ENCODE data around the gene MGAT4A. TPM values are rescaled to one million over a fixed set of nuclear protein-coding genes. Genes with fewer than 3 reads are reported as not detected.

MGAT4A gene
- total RNA-seq, 2 experiments from 2014 or later, result 124 to 152 TPM

- Mint-ChIP-seq H3K4me3 (no peak overlapping the region), H3K36me3 (peaks cover 51% of the 10 kb centered on the region)
- POLR2A ChIA-PET, result interaction anchor here (1.3 kb wide), 1 partner anchor 14 kb away, joined by 5 read pairs; the partner anchor contains the start of gene MGAT4A
Measured at GRCh38 chr2:98716786-98717185, 14.1 kb downstream of the MGAT4A start.

GRCh38 chr2:98715812-98716451 lies 15.0 kb downstream of the MGAT4A start:
- peak; percentile 69 for ATAC-seq (ENCODE audit: low read depth)
- peaks cover 6% of the 10 kb centered on the region for H3K9me3 Mint-ChIP-seq
- peaks cover 58% of the 10 kb centered on the region for H3K4me1 Mint-ChIP-seq
- POLR2A ChIA-PET, result interaction anchor here (0.7 to 1.3 kb wide), 2 partner anchors 15 to 78 kb away, joined by 5 to 7 read pairs; partner anchors contain the start of gene MGAT4A
- H3K36me3 Mint-ChIP-seq, result peaks cover 48% of the 10 kb centered on the region
- H3K4me3 Mint-ChIP-seq, result peak overlapping the region; percentile 57
- H3K27me3 Mint-ChIP-seq, result no peaks in the 10 kb centered on the region
- no peak for DNase-seq
- peak overlapping the region; percentile 69 for H3K27ac Mint-ChIP-seq

More at GRCh38 chr2:98716786-98717185, 14.1 kb downstream of the MGAT4A start:
- DNase-seq (no peak), ATAC-seq (ENCODE audit: low read depth) (no peak)
- H3K9me3 Mint-ChIP-seq, result peaks cover 6% of the 10 kb centered on the region
- H3K27me3 Mint-ChIP-seq, result no peaks in the 10 kb centered on the region
- H3K4me1 Mint-ChIP-seq, result peaks cover 52% of the 10 kb centered on the region
- peak overlapping the region; percentile 44 for H3K27ac Mint-ChIP-seq

GRCh38 chr2:98713332-98714015 lies 17.5 kb downstream of the MGAT4A start:
- POLR2A ChIA-PET, result interaction anchor here (1.7 kb wide), 1 partner anchor 15 kb away, joined by 5 read pairs; no protein-coding TSS in a partner anchor

GRCh38 chr2:98712145-98712544 lies 18.8 kb downstream of the MGAT4A start:
- POLR2A ChIA-PET, result interaction anchor here (1.1 to 1.7 kb wide), 2 partner anchors 16 to 18 kb away, joined by 4 to 5 read pairs; no protein-coding TSS in a partner anchor
- ATAC-seq (ENCODE audit: low read depth), result no peak
- DNase-seq, result no peak
- H3K36me3 Mint-ChIP-seq, result peaks cover 28% of the 10 kb centered on the region
- H3K27ac Mint-ChIP-seq, result peak overlapping the region; percentile 34
- no peaks in the 10 kb centered on the region for H3K9me3 Mint-ChIP-seq
- H3K4me3 Mint-ChIP-seq, result peak overlapping the region; percentile 35
- no peaks in the 10 kb centered on the region for H3K27me3 Mint-ChIP-seq
- peaks cover 62% of the 10 kb centered on the region for H3K4me1 Mint-ChIP-seq

More at GRCh38 chr2:98713332-98714015, 17.5 kb downstream of the MGAT4A start:
- Mint-ChIP-seq H3K4me3 (no peak overlapping the region), H3K4me1 (peaks cover 69% of the 10 kb centered on the region), H3K27me3 (no peaks in the 10 kb centered on the region), H3K9me3 (peaks cover 1% of the 10 kb centered on the region), H3K36me3 (peaks cover 36% of the 10 kb centered on the region), H3K27ac (no peak overlapping the region)
- DNase-seq (no peak), ATAC-seq (ENCODE audit: low read depth) (no peak)

GRCh38 chr2:98711506-98711905 lies 19.4 kb downstream of the MGAT4A start:
- H3K27me3 Mint-ChIP-seq, result no peaks in the 10 kb centered on the region
- POLR2A ChIA-PET, result interaction anchor here (0.7 to 1.7 kb wide), 3 partner anchors 17 to 19 kb away, joined by 3 to 5 read pairs (median 4); no protein-coding TSS in a partner anchor
- H3K4me1 Mint-ChIP-seq, result peaks cover 58% of the 10 kb centered on the region
- H3K27ac Mint-ChIP-seq, result no peak overlapping the region
- peaks cover 24% of the 10 kb centered on the region for H3K36me3 Mint-ChIP-seq
- no peaks in the 10 kb centered on the region for H3K9me3 Mint-ChIP-seq
- ATAC-seq (ENCODE audit: low read depth), result no peak
- H3K4me3 Mint-ChIP-seq, result peak overlapping the region; percentile 7
- DNase-seq, result no peak

GRCh38 chr2:98710734-98711133 lies 20.2 kb downstream of the MGAT4A start:
- H3K4me1 Mint-ChIP-seq, result peaks cover 53% of the 10 kb centered on the region
- H3K4me3 Mint-ChIP-seq, result peak overlapping the region; percentile 41
- no peaks in the 10 kb centered on the region for H3K27me3 Mint-ChIP-seq
- peak overlapping the region; percentile 26 for H3K27ac Mint-ChIP-seq
- DNase-seq, result no peak
- H3K9me3 Mint-ChIP-seq, result no peaks in the 10 kb centered on the region
- no peak for ATAC-seq (ENCODE audit: low read depth)
- POLR2A ChIA-PET, result interaction anchor here (0.7 kb wide), 1 partner anchor 17 kb away, joined by 3 read pairs; no protein-coding TSS in a partner anchor
- H3K36me3 Mint-ChIP-seq, result peaks cover 24% of the 10 kb centered on the region

GRCh38 chr2:98709535-98709934 lies 21.4 kb downstream of the MGAT4A start:
- POLR2A ChIA-PET, result interaction anchor here (1.0 to 1.9 kb wide), 4 partner anchors 18 to 35 kb away, joined by 3 to 6 read pairs (median 4); partner anchors contain the start of gene MGAT4A
- no peaks in the 10 kb centered on the region for H3K9me3 Mint-ChIP-seq
- DNase-seq (no peak), ATAC-seq (ENCODE audit: low read depth) (no peak)
- peaks cover 19% of the 10 kb centered on the region for H3K36me3 Mint-ChIP-seq
- H3K27ac Mint-ChIP-seq, result no peak overlapping the region
- peaks cover 54% of the 10 kb centered on the region for H3K4me1 Mint-ChIP-seq
- H3K27me3 Mint-ChIP-seq, result no peaks in the 10 kb centered on the region
- H3K4me3 Mint-ChIP-seq, result no peak overlapping the region

GRCh38 chr2:98708396-98709186 lies 22.3 kb downstream of the MGAT4A start:
- POLR2A ChIA-PET, result interaction anchor here (0.9 to 1.9 kb wide), 5 partner anchors 19 to 63 kb away, joined by 3 to 6 read pairs (median 4); partner anchors contain the start of gene MGAT4A
- H3K4me3 Mint-ChIP-seq, result peak overlapping the region; percentile 1
- H3K9me3 Mint-ChIP-seq, result no peaks in the 10 kb centered on the region
- H3K27ac Mint-ChIP-seq, result no peak overlapping the region
- peaks cover 21% of the 10 kb centered on the region for H3K36me3 Mint-ChIP-seq
- H3K4me1 Mint-ChIP-seq, result peaks cover 57% of the 10 kb centered on the region
- ATAC-seq (ENCODE audit: low read depth) (no peak), DNase-seq (no peak)
- H3K27me3 Mint-ChIP-seq, result no peaks in the 10 kb centered on the region

- Mint-ChIP-seq H3K4me1 (peaks cover 57% of the 10 kb centered on the region), H3K4me3 (no peak overlapping the region), H3K9me3 (no peaks in the 10 kb centered on the region), H3K27ac (no peak overlapping the region), H3K27me3 (no peaks in the 10 kb centered on the region), H3K36me3 (peaks cover 25% of the 10 kb centered on the region)
- POLR2A ChIA-PET, result interaction anchor here (1.5 kb wide), 1 partner anchor 23 kb away, joined by 3 read pairs; no protein-coding TSS in a partner anchor
- DNase-seq (no peak), ATAC-seq (ENCODE audit: low read depth) (no peak)
Measured at GRCh38 chr2:98706591-98706990, 24.3 kb downstream of the MGAT4A start.

GRCh38 chr2:98705333-98705617 lies 25.7 kb downstream of the MGAT4A start:
- Mint-ChIP-seq H3K36me3 (peaks cover 24% of the 10 kb centered on the region), H3K4me3 (no peak overlapping the region), H3K27me3 (no peaks in the 10 kb centered on the region), H3K27ac (no peak overlapping the region), H3K9me3 (no peaks in the 10 kb centered on the region), H3K4me1 (peaks cover 47% of the 10 kb centered on the region)
- DNase-seq (no peak), ATAC-seq (ENCODE audit: low read depth) (no peak)
- POLR2A ChIA-PET, result no interaction called here

GRCh38 chr2:98704499-98705332 lies 26.2 kb downstream of the MGAT4A start:
- H3K27me3 Mint-ChIP-seq, result no peaks in the 10 kb centered on the region
- POLR2A ChIA-PET, result interaction anchor here (0.7 kb wide), 1 partner anchor 30 kb away, joined by 3 read pairs; no protein-coding TSS in a partner anchor
- peaks cover 23% of the 10 kb centered on the region for H3K36me3 Mint-ChIP-seq
- H3K27ac Mint-ChIP-seq, result peak overlapping the region; percentile 46
- peaks cover 44% of the 10 kb centered on the region for H3K4me1 Mint-ChIP-seq
- no peak for DNase-seq
- no peak for ATAC-seq (ENCODE audit: low read depth)
- H3K9me3 Mint-ChIP-seq, result no peaks in the 10 kb centered on the region
- H3K4me3 Mint-ChIP-seq, result no peak overlapping the region

- Mint-ChIP-seq H3K9me3 (no peaks in the 10 kb centered on the region), H3K27ac (peak overlapping the region; percentile 79), H3K27me3 (no peaks in the 10 kb centered on the region), H3K36me3 (peaks cover 29% of the 10 kb centered on the region), H3K4me3 (peak overlapping the region; percentile 12), H3K4me1 (peaks cover 38% of the 10 kb centered on the region)
- ATAC-seq (ENCODE audit: low read depth) (no peak), DNase-seq (no peak)
- POLR2A ChIA-PET, result no interaction called here
Measured at GRCh38 chr2:98703738-98704137, 27.2 kb downstream of the MGAT4A start.

Data from activated naive CD8-positive, alpha-beta T cell treated with anti-CD3 and anti-CD28 coated beads, Interleukin-2, amount 10 ng/mL, durations not matched to agents 7 days and 5 days (primary cell).